ENCODE results near the gene DCC.
"Not testable (repeated sequence)": the region's sequence is repeated elsewhere in the genome, so short reads cannot be mapped to it uniquely, and the experiment has no call there.

Gene DCC

GRCh38 chr18:52340406-52341102 is 557 bp downstream of the DCC start:
- ATAC-seq (ENCODE audit: low read depth) (no peak), DNase-seq (ENCODE audit: low spot score in 2 of 2) (no peak)
- Mint-ChIP-seq H3K36me3 (no peaks in the 10 kb centered on the region), H3K9me3 (peaks cover 4% of the 10 kb centered on the region), H3K4me3 (no peak overlapping the region), H3K4me1 (peaks cover 2% of the 10 kb centered on the region), H3K27me3 (peaks cover 21% of the 10 kb centered on the region), H3K27ac (no peak overlapping the region)

GRCh38 chr18:52341103-52341432 is 1.1 kb downstream of the DCC start:
- Mint-ChIP-seq H3K4me3 (no peak overlapping the region), H3K9me3 (peaks cover 4% of the 10 kb centered on the region), H3K27ac (no peak overlapping the region), H3K36me3 (no peaks in the 10 kb centered on the region), H3K27me3 (peaks cover 19% of the 10 kb centered on the region), H3K4me1 (peaks cover 2% of the 10 kb centered on the region)
- no peak for DNase-seq (ENCODE audit: low spot score in 2 of 2)
- ATAC-seq (ENCODE audit: low read depth): no peak

- DNase-seq (ENCODE audit: low spot score in 2 of 2) (no peak), ATAC-seq (ENCODE audit: low read depth) (no peak)
- Mint-ChIP-seq H3K4me3 (no peak overlapping the region), H3K36me3 (no peaks in the 10 kb centered on the region), H3K27ac (no peak overlapping the region), H3K27me3 (peaks cover 17% of the 10 kb centered on the region), H3K9me3 (peaks cover 4% of the 10 kb centered on the region), H3K4me1 (peaks cover 2% of the 10 kb centered on the region)
These were observed 1.8 kb downstream of the DCC start for GRCh38 chr18:52341608-52342381.

- Mint-ChIP-seq H3K4me1 (peaks cover 2% of the 10 kb centered on the region), H3K9me3 (peaks cover 2% of the 10 kb centered on the region), H3K27ac (no peak overlapping the region), H3K4me3 (no peak overlapping the region), H3K27me3 (peaks cover 17% of the 10 kb centered on the region), H3K36me3 (no peaks in the 10 kb centered on the region)
- no peak for DNase-seq (ENCODE audit: low spot score in 2 of 2)
- no peak for ATAC-seq (ENCODE audit: low read depth)
These were observed 2.5 kb downstream of the DCC start for GRCh38 chr18:52342456-52342855.

GRCh38 chr18:52343138-52343537 is 3.1 kb downstream of the DCC start:
- H3K9me3 Mint-ChIP-seq: no peaks in the 10 kb centered on the region
- ATAC-seq (ENCODE audit: low read depth) (no peak), DNase-seq (ENCODE audit: low spot score in 2 of 2) (no peak)
- H3K4me3 Mint-ChIP-seq: no peak overlapping the region
- no peak overlapping the region for H3K27ac Mint-ChIP-seq
- peaks cover 17% of the 10 kb centered on the region for H3K27me3 Mint-ChIP-seq
- H3K4me1 Mint-ChIP-seq: peaks cover 2% of the 10 kb centered on the region
- no peaks in the 10 kb centered on the region for H3K36me3 Mint-ChIP-seq

- no peak overlapping the region for H3K4me3 Mint-ChIP-seq
- no peaks in the 10 kb centered on the region for H3K36me3 Mint-ChIP-seq
- H3K4me1 Mint-ChIP-seq: peaks cover 2% of the 10 kb centered on the region
- no peak for DNase-seq (ENCODE audit: low spot score in 2 of 2)
- no peaks in the 10 kb centered on the region for H3K9me3 Mint-ChIP-seq
- no peak overlapping the region for H3K27ac Mint-ChIP-seq
- no peak for ATAC-seq (ENCODE audit: low read depth)
- H3K27me3 Mint-ChIP-seq: peaks cover 16% of the 10 kb centered on the region
These were observed 3.8 kb downstream of the DCC start for GRCh38 chr18:52343731-52344340.

GRCh38 chr18:52344881-52345280 is 4.9 kb downstream of the DCC start:
- Mint-ChIP-seq H3K9me3 (no peaks in the 10 kb centered on the region), H3K27ac (no peak overlapping the region), H3K36me3 (no peaks in the 10 kb centered on the region), H3K4me1 (peaks cover 2% of the 10 kb centered on the region), H3K27me3 (peaks cover 13% of the 10 kb centered on the region), H3K4me3 (no peak overlapping the region)
- ATAC-seq (ENCODE audit: low read depth): no peak
- no peak for DNase-seq (ENCODE audit: low spot score in 2 of 2)

GRCh38 chr18:52345428-52345827 is 5.4 kb downstream of the DCC start:
- Mint-ChIP-seq H3K4me3 (no peak overlapping the region), H3K27me3 (peaks cover 11% of the 10 kb centered on the region), H3K36me3 (no peaks in the 10 kb centered on the region), H3K27ac (no peak overlapping the region), H3K9me3 (no peaks in the 10 kb centered on the region), H3K4me1 (peaks cover 2% of the 10 kb centered on the region)
- DNase-seq (ENCODE audit: low spot score in 2 of 2) (no peak), ATAC-seq (ENCODE audit: low read depth) (no peak)

GRCh38 chr18:52348209-52348608 is 8.2 kb downstream of the DCC start:
- no peak overlapping the region for H3K27ac Mint-ChIP-seq
- H3K4me1 Mint-ChIP-seq: no peaks in the 10 kb centered on the region
- no peaks in the 10 kb centered on the region for H3K36me3 Mint-ChIP-seq
- no peak overlapping the region for H3K4me3 Mint-ChIP-seq
- ATAC-seq (ENCODE audit: low read depth) (no peak), DNase-seq (ENCODE audit: low spot score in 2 of 2) (no peak)
- no peaks in the 10 kb centered on the region for H3K9me3 Mint-ChIP-seq
- peaks cover 4% of the 10 kb centered on the region for H3K27me3 Mint-ChIP-seq

GRCh38 chr18:52349498-52349897 is 9.5 kb downstream of the DCC start:
- H3K9me3 Mint-ChIP-seq: no peaks in the 10 kb centered on the region
- no peaks in the 10 kb centered on the region for H3K4me1 Mint-ChIP-seq
- DNase-seq (ENCODE audit: low spot score in 2 of 2) (no peak), ATAC-seq (ENCODE audit: low read depth) (no peak)
- no peaks in the 10 kb centered on the region for H3K36me3 Mint-ChIP-seq
- no peak overlapping the region for H3K4me3 Mint-ChIP-seq
- H3K27me3 Mint-ChIP-seq: peaks cover 4% of the 10 kb centered on the region
- no peak overlapping the region for H3K27ac Mint-ChIP-seq

- Mint-ChIP-seq H3K27me3 (peaks cover 2% of the 10 kb centered on the region), H3K36me3 (no peaks in the 10 kb centered on the region), H3K9me3 (no peaks in the 10 kb centered on the region), H3K27ac (no peak overlapping the region), H3K4me3 (no peak overlapping the region), H3K4me1 (no peaks in the 10 kb centered on the region)
- ATAC-seq (ENCODE audit: low read depth): no peak
- DNase-seq (ENCODE audit: low spot score in 2 of 2): no peak
These were observed 12.9 kb downstream of the DCC start for GRCh38 chr18:52352920-52353319.

- no peak for DNase-seq (ENCODE audit: low spot score in 2 of 2)
- Mint-ChIP-seq H3K36me3 (no peaks in the 10 kb centered on the region), H3K4me3 (no peak overlapping the region), H3K27ac (no peak overlapping the region), H3K9me3 (no peaks in the 10 kb centered on the region), H3K4me1 (no peaks in the 10 kb centered on the region), H3K27me3 (peaks cover 2% of the 10 kb centered on the region)
- no peak for ATAC-seq (ENCODE audit: low read depth)
These were observed 13.6 kb downstream of the DCC start for GRCh38 chr18:52353589-52353988.

GRCh38 chr18:52363861-52364260 is 23.9 kb downstream of the DCC start:
- Mint-ChIP-seq H3K27ac (no peak overlapping the region), H3K36me3 (no peaks in the 10 kb centered on the region), H3K4me1 (no peaks in the 10 kb centered on the region), H3K9me3 (no peaks in the 10 kb centered on the region), H3K4me3 (no peak overlapping the region), H3K27me3 (peaks cover 3% of the 10 kb centered on the region)
- no peak for ATAC-seq (ENCODE audit: low read depth)
- no peak for DNase-seq (ENCODE audit: low spot score in 2 of 2)

- H3K27ac Mint-ChIP-seq; H3K27me3 Mint-ChIP-seq; ATAC-seq (ENCODE audit: low read depth); H3K4me3 Mint-ChIP-seq; H3K9me3 Mint-ChIP-seq; H3K36me3 Mint-ChIP-seq; DNase-seq (ENCODE audit: low spot score in 2 of 2); H3K4me1 Mint-ChIP-seq: not testable (repeated sequence)
These were observed 26.9 kb downstream of the DCC start for GRCh38 chr18:52366851-52367250.
